OCI-LY1 (cell line): Measurements from ENCODE around the gene FOXO3.
"Not testable (repeated sequence)": the region's sequence is repeated elsewhere in the genome, so short reads cannot be mapped to it uniquely, and the experiment has no call there.

ENCODE experiments used
- H2AFZ ChIP-seq: fragments of 200-600 bp; sonication (generic), shearing (Covaris generic); 2 replicates; pipeline ENCODE4 v1.6.0; 2014; ENCODE audit warnings: antibody characterized with exemption, mild to moderate bottlenecking, low read length
- H3F3A ChIP-seq: fragments of 200-600 bp; sonication (generic), shearing (Covaris generic); 2 replicates; pipeline ENCODE4 v1.6.0; 2014; ENCODE audit warnings: mild to moderate bottlenecking, antibody characterized with exemption, low read length, moderate library complexity; ENCODE audit not compliant: insufficient read depth
- H3K27ac ChIP-seq: fragments of 200-600 bp; sonication (generic); 2 replicates; pipeline ENCODE4 v1.5.1; 2014; ENCODE audit warnings: low read length, mixed run types, mild to moderate bottlenecking, low read depth; ENCODE audit not compliant: poor library complexity, severe bottlenecking
- H3K27me3 ChIP-seq: fragments of 200-600 bp; sonication (generic); 2 replicates; pipeline ENCODE4 v1.6.0; 2014; ENCODE audit warnings: antibody characterized with exemption, mild to moderate bottlenecking, low read length, moderate library complexity; ENCODE audit not compliant: insufficient read depth
- H3K36me3 ChIP-seq: fragments of 200-600 bp; sonication (generic); 2 replicates; pipeline ENCODE4 v1.6.1; 2014; ENCODE audit warnings: mild to moderate bottlenecking, antibody characterized with exemption, low read length, moderate library complexity, mixed read lengths; ENCODE audit not compliant: insufficient read depth
- H3K4me1 ChIP-seq: fragments of 200-600 bp; sonication (generic); 2 replicates; pipeline ENCODE4 v1.5.1; 2014; ENCODE audit warnings: mild to moderate bottlenecking, low read length, moderate library complexity; ENCODE audit not compliant: insufficient read depth, severe bottlenecking
- H3K4me2 ChIP-seq: fragments of 200-600 bp; sonication (generic), shearing (Covaris generic); 2 replicates; pipeline ENCODE4 v1.6.1; 2014; ENCODE audit warnings: low read length
- H3K4me3 ChIP-seq: fragments of 200-600 bp; sonication (generic); 2 replicates; pipeline ENCODE4 v1.5.1; 2014; ENCODE audit warnings: low read length, low read depth, mild to moderate bottlenecking, mixed read lengths; ENCODE audit not compliant: poor library complexity, severe bottlenecking
- H3K79me2 ChIP-seq: fragments of 200-600 bp; shearing (Covaris generic); 2 replicates; pipeline ENCODE4 v1.6.1; 2016; ENCODE audit warnings: mixed run types, low read length, mixed read lengths; ENCODE audit not compliant: insufficient read depth
- H3K9ac ChIP-seq: fragments of 200-600 bp; sonication (generic), shearing (Covaris generic); 2 replicates; pipeline ENCODE4 v1.6.1; 2014; ENCODE audit warnings: mild to moderate bottlenecking, low read length, mixed read lengths
- H3K9me2 ChIP-seq: fragments of 200-600 bp; sonication (generic), shearing (Covaris generic); 2 replicates; pipeline ENCODE4 v1.6.1; 2014; ENCODE audit warnings: low read depth, mild to moderate bottlenecking, low read length, mixed read lengths
- H3K9me3 ChIP-seq: fragments of 200-600 bp; shearing (Covaris generic); 2 replicates; pipeline ENCODE4 v1.6.1; 2014; ENCODE audit warnings: low read length, mixed read lengths
- H4K20me1 ChIP-seq: fragments of 200-600 bp; sonication (generic), shearing (Covaris generic); 2 replicates; pipeline ENCODE4 v1.6.0; 2016; ENCODE audit warnings: mild to moderate bottlenecking, low read length; ENCODE audit not compliant: insufficient read depth
- CTCF ChIP-seq: fragments of 200-600 bp; sonication (generic), shearing (Covaris generic); IDR thresholded peaks from 2 replicates; pipeline ENCODE4 v1.5.1; 2017; ENCODE audit warnings: mild to moderate bottlenecking, antibody characterized with exemption, low read length, moderate library complexity, mixed read lengths
- EZH2 ChIP-seq: fragments of 200-600 bp; sonication (generic), shearing (Covaris generic); IDR thresholded peaks from 2 replicates; pipeline ENCODE4 v1.8.0; 2017; ENCODE audit warnings: borderline replicate concordance, mixed run types, mild to moderate bottlenecking, antibody characterized with exemption, low read length, moderate library complexity, mixed read lengths

The FOXO3 gene

GRCh38 chr6:108559097-108559883 lies 1.4 kb upstream of the FOXO3 start:
- no peaks in the 10 kb centered on the region for H3K27me3 ChIP-seq
- no peaks in the 10 kb centered on the region for H3K9me2 ChIP-seq
- H3K4me1 ChIP-seq = peaks cover 18% of the 10 kb centered on the region
- H3K4me2 ChIP-seq = peak overlapping the region; percentile 90
- no peak overlapping the region for H2AFZ ChIP-seq
- no peaks in the 10 kb centered on the region for H3K9me3 ChIP-seq
- peak overlapping the region; percentile 84 for H3K9ac ChIP-seq
- H3K36me3 ChIP-seq = peaks cover 17% of the 10 kb centered on the region
- TF ChIP-seq CTCF (no peak), EZH2 (no peak)
- H3F3A ChIP-seq = no peaks in the 10 kb centered on the region
- H4K20me1 ChIP-seq = no peaks in the 10 kb centered on the region
- no peaks in the 10 kb centered on the region for H3K79me2 ChIP-seq
- peak overlapping the region; percentile 85 for H3K4me3 ChIP-seq
- peak overlapping the region; percentile 87 for H3K27ac ChIP-seq

GRCh38 chr6:108559884-108560462 lies 744 bp upstream of the FOXO3 start:
- Histone ChIP-seq H3K36me3 (peaks cover 17% of the 10 kb centered on the region), H3K27ac (peak overlapping the region; percentile 52), H2AFZ (no peak overlapping the region), H4K20me1 (no peaks in the 10 kb centered on the region), H3K9ac (peak overlapping the region; percentile 83), H3K4me2 (peak overlapping the region; percentile 89), H3F3A (peaks cover 5% of the 10 kb centered on the region), H3K27me3 (no peaks in the 10 kb centered on the region), H3K9me2 (no peaks in the 10 kb centered on the region), H3K4me1 (peaks cover 25% of the 10 kb centered on the region), H3K79me2 (no peaks in the 10 kb centered on the region), H3K4me3 (peak overlapping the region; percentile 85), H3K9me3 (no peaks in the 10 kb centered on the region)
- TF ChIP-seq CTCF (no peak), EZH2 (no peak)

- not testable (repeated sequence) for H3K27ac ChIP-seq, H3K9me3 ChIP-seq, H2AFZ ChIP-seq, H3K4me2 ChIP-seq, H3K4me3 ChIP-seq, H3K9me2 ChIP-seq, H3K9ac ChIP-seq, H4K20me1 ChIP-seq, H3K79me2 ChIP-seq, H3K27me3 ChIP-seq
- H3K4me1 ChIP-seq = peaks cover 38% of the 10 kb centered on the region
- peaks cover 11% of the 10 kb centered on the region for H3F3A ChIP-seq
- H3K36me3 ChIP-seq = peaks cover 17% of the 10 kb centered on the region
These were observed 561 bp downstream of the FOXO3 start for GRCh38 chr6:108561309-108561647.
